HEK293 (cell line): ENCODE results near the gene ARHGAP42.

ENCODE experiments used
- SP2 ChIP-seq: fragments of 450-650 bp; formaldehyde crosslinking; IDR thresholded peaks from 2 replicates; pipeline ENCODE4 v1.5.1; 2016; ENCODE audit warnings: missing biosample characterization, missing genetic modification characterization
- TF ChIP-seq, protein P1 (sequence below): sonication (generic); formaldehyde crosslinking; IDR thresholded peaks from 2 replicates; pipeline ENCODE4 v1.8.1; 2022; ENCODE audit warnings: mild to moderate bottlenecking, moderate library complexity, missing genetic modification reagents
- TF ChIP-seq, protein P2 (sequence below): fragments of 450-650 bp; formaldehyde crosslinking; IDR thresholded peaks from 2 replicates; pipeline ENCODE4 v1.5.1; 2016; ENCODE audit warnings: missing biosample characterization, missing genetic modification characterization

DNA sequence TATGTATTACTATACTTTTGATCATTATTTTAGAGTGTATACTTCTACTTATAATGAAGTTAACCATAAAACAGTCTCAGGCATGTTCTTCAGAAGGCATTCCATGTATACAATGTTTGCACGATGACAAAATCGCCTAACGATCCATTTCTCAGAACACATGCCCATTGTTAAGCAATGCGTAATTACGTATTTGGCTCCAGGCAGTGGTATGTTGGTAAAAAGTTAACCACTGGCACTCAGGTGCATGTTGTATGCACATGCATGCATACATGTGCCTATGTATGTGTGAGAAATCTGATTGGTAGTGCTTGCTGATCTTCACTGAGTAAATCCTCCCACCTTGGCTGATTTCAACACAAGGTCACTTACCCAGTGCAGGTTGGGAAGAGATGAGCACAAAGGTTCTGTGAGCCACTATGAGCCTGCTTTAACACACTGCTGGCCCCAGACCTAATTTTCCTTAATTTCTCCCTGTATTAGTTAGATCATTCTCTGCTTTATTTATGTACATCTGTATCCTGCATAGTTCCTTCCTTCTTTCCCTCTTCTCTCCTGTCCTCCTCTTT, 164.6 kb downstream of the ARHGAP42 start:
- TF ChIP-seq, protein P1, sequence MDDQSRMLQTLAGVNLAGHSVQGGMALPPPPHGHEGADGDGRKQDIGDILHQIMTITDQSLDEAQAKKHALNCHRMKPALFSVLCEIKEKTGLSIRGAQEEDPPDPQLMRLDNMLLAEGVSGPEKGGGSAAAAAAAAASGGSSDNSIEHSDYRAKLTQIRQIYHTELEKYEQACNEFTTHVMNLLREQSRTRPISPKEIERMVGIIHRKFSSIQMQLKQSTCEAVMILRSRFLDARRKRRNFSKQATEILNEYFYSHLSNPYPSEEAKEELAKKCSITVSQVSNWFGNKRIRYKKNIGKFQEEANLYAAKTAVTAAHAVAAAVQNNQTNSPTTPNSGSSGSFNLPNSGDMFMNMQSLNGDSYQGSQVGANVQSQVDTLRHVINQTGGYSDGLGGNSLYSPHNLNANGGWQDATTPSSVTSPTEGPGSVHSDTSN (CRISPR knock-in tag): no peak
- TF ChIP-seq, protein P2, sequence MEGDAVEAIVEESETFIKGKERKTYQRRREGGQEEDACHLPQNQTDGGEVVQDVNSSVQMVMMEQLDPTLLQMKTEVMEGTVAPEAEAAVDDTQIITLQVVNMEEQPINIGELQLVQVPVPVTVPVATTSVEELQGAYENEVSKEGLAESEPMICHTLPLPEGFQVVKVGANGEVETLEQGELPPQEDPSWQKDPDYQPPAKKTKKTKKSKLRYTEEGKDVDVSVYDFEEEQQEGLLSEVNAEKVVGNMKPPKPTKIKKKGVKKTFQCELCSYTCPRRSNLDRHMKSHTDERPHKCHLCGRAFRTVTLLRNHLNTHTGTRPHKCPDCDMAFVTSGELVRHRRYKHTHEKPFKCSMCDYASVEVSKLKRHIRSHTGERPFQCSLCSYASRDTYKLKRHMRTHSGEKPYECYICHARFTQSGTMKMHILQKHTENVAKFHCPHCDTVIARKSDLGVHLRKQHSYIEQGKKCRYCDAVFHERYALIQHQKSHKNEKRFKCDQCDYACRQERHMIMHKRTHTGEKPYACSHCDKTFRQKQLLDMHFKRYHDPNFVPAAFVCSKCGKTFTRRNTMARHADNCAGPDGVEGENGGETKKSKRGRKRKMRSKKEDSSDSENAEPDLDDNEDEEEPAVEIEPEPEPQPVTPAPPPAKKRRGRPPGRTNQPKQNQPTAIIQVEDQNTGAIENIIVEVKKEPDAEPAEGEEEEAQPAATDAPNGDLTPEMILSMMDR (tag by site-specific recombination): no peak
- no peak for TF ChIP-seq SP2
